DMS 273 (cell line): ENCODE results near the gene PKP2.
A peak's percentile ranks its signal among the peaks of the same experiment; 100 is the strongest.
"Not testable (repeated sequence)": the region's sequence is repeated elsewhere in the genome, so short reads cannot be mapped to it uniquely, and the experiment has no call there.

Source experiments
- DNase-seq: peaks from one replicate; lab custom pipeline; 2025; ENCODE audit not compliant: unreplicated experiment; lab: John Stamatoyannopoulos, UW

The PKP2 gene

GRCh38 chr12:32897281-32897610 lies 669 bp upstream of the PKP2 start:
- DNase-seq: no peak

GRCh38 chr12:32895688-32896431 lies 717 bp downstream of the PKP2 start:
- DNase-seq: peak; percentile 29

GRCh38 chr12:32894566-32894965 lies 2.0 kb downstream of the PKP2 start:
- DNase-seq: no peak

- no peak for DNase-seq
Observed at GRCh38 chr12:32893458-32893857, 3.1 kb downstream of the PKP2 start.

- no peak for DNase-seq
Observed at GRCh38 chr12:32893043-32893442, 3.5 kb downstream of the PKP2 start.

GRCh38 chr12:32892369-32892768 lies 4.2 kb downstream of the PKP2 start:
- DNase-seq: not testable (repeated sequence)

- no peak for DNase-seq
Observed at GRCh38 chr12:32891956-32892355, 4.6 kb downstream of the PKP2 start.

- DNase-seq: no peak
Observed at GRCh38 chr12:32891526-32891925, 5.1 kb downstream of the PKP2 start.

- DNase-seq: no peak
Observed at GRCh38 chr12:32889011-32889760, 7.4 kb downstream of the PKP2 start.

- DNase-seq: no peak
Observed at GRCh38 chr12:32887058-32887457, 9.5 kb downstream of the PKP2 start.

GRCh38 chr12:32885831-32886230 lies 10.7 kb downstream of the PKP2 start:
- DNase-seq: no peak

- DNase-seq: no peak
Observed at GRCh38 chr12:32884962-32885361, 11.6 kb downstream of the PKP2 start.

- no peak for DNase-seq
Observed at GRCh38 chr12:32881702-32882101, 14.9 kb downstream of the PKP2 start.

GRCh38 chr12:32881107-32881506 lies 15.5 kb downstream of the PKP2 start:
- DNase-seq: no peak

GRCh38 chr12:32879066-32879465 lies 17.5 kb downstream of the PKP2 start:
- DNase-seq: not testable (repeated sequence)

GRCh38 chr12:32877601-32878459 lies 18.7 kb downstream of the PKP2 start:
- DNase-seq: peak; percentile 77

GRCh38 chr12:32876004-32876403 lies 20.6 kb downstream of the PKP2 start:
- DNase-seq: no peak

GRCh38 chr12:32874975-32875374 lies 21.6 kb downstream of the PKP2 start:
- DNase-seq: no peak

- no peak for DNase-seq
Observed at GRCh38 chr12:32874078-32874477, 22.5 kb downstream of the PKP2 start.

GRCh38 chr12:32872416-32872815 lies 24.2 kb downstream of the PKP2 start:
- not testable (repeated sequence) for DNase-seq

- DNase-seq: no peak
Observed at GRCh38 chr12:32870716-32871115, 25.9 kb downstream of the PKP2 start.

- DNase-seq: no peak
Observed at GRCh38 chr12:32868885-32869284, 27.7 kb downstream of the PKP2 start.
